WTC11 (cell line): ENCODE data around the gene HTATIP2. TPM values are rescaled to one million over a fixed set of nuclear protein-coding genes. Genes with fewer than 3 reads are reported as not detected.

Source experiments
- ATAC-seq: fragments of 200-7000 bp; cut with Tn5 transposase; 2 replicates; pipeline ENCODE4 v1.10.0; 2021; ENCODE audit warnings: mild to moderate bottlenecking, moderate library complexity
- CTCF ChIA-PET: fragments of 300-600 bp; sonication (Branson Sonifier 250); formaldehyde crosslinking; loops from one replicate; lab custom pipeline; 2021; ENCODE audit warnings: antibody characterized with exemption; lab: Charles Lee
- POLR2A ChIA-PET: fragments of 350-600 bp; sonication (Branson Sonifier 250); formaldehyde crosslinking; loops from one replicate; lab custom pipeline; 2021; ENCODE audit warnings: antibody characterized with exemption; lab: Charles Lee
- DNase-seq: peaks from one replicate; pipeline ENCODE4 v3.0.0; 2021; ENCODE audit warnings: low spot score
- H3K27ac Mint-ChIP-seq: 2 replicates; pipeline ENCODE4 v1.8.0; 2021; ENCODE audit warnings: mixed read lengths
- H3K27me3 Mint-ChIP-seq: 2 replicates; pipeline ENCODE4 v1.8.0; 2021; ENCODE audit warnings: low read depth, mild to moderate bottlenecking, moderate library complexity, mixed read lengths
- H3K36me3 Mint-ChIP-seq: 2 replicates; pipeline ENCODE4 v1.8.0; 2021; ENCODE audit warnings: mixed read lengths
- H3K4me1 Mint-ChIP-seq: 2 replicates; pipeline ENCODE4 v1.8.0; 2022; ENCODE audit warnings: mixed read lengths
- H3K4me3 Mint-ChIP-seq: 2 replicates; pipeline ENCODE4 v1.8.0; 2021; ENCODE audit warnings: mild to moderate bottlenecking, moderate library complexity, mixed read lengths
- H3K9me3 Mint-ChIP-seq: 2 replicates; pipeline ENCODE4 v1.8.0; 2021; ENCODE audit warnings: mixed read lengths
- ARID4B ChIP-seq: sonication (generic); formaldehyde crosslinking; IDR thresholded peaks from 2 replicates; pipeline ENCODE4 v1.8.0; 2023; ENCODE audit warnings: missing genetic modification reagents, mild to moderate bottlenecking, borderline replicate concordance
- ATF2 ChIP-seq: sonication (generic); formaldehyde crosslinking; IDR thresholded peaks from 2 replicates; pipeline ENCODE4 v1.8.1; 2022; ENCODE audit warnings: low read depth, missing genetic modification reagents, borderline replicate concordance
- ATF3 ChIP-seq: sonication (generic); formaldehyde crosslinking; conservative IDR thresholded peaks from 2 replicates; pipeline ENCODE4 v1.8.1; 2022; ENCODE audit warnings: mild to moderate bottlenecking, missing genetic modification reagents
- CBFB ChIP-seq: sonication (generic); formaldehyde crosslinking; IDR thresholded peaks from 2 replicates; pipeline ENCODE4 v1.8.1; 2022; ENCODE audit warnings: mild to moderate bottlenecking, low read depth, missing genetic modification reagents
- CREB1 ChIP-seq: sonication (generic); formaldehyde crosslinking; IDR thresholded peaks from 2 replicates; pipeline ENCODE4 v1.8.0; 2023; ENCODE audit warnings: mild to moderate bottlenecking, missing genetic modification reagents
- ELF4 ChIP-seq: sonication (generic); formaldehyde crosslinking; IDR thresholded peaks from 2 replicates; pipeline ENCODE4 v1.8.1; 2022; ENCODE audit warnings: low read depth, mild to moderate bottlenecking, moderate library complexity, missing genetic modification reagents
- EMX1 ChIP-seq: fragments of 250-450 bp; sonication (Bioruptor Pico); IDR thresholded peaks from 2 replicates; pipeline ENCODE4 v1.8.0; 2021; ENCODE audit warnings: mild to moderate bottlenecking
- FOXK1 ChIP-seq: sonication (generic); formaldehyde crosslinking; IDR thresholded peaks from 2 replicates; pipeline ENCODE4 v1.8.0; 2022; ENCODE audit warnings: mild to moderate bottlenecking, moderate library complexity, missing genetic modification reagents
- GABPB1 ChIP-seq: sonication (generic); formaldehyde crosslinking; IDR thresholded peaks from 2 replicates; pipeline ENCODE4 v1.8.1; 2023; ENCODE audit warnings: mild to moderate bottlenecking, missing genetic modification reagents
- GTF2I ChIP-seq: fragments of 250-450 bp; sonication (Bioruptor Pico); conservative IDR thresholded peaks from 2 replicates; pipeline ENCODE4 v1.4.0; 2021; ENCODE audit warnings: mild to moderate bottlenecking
- JAZF1 ChIP-seq: fragments of 250-450 bp; sonication (Bioruptor Pico); IDR thresholded peaks from 2 replicates; pipeline ENCODE4 v1.9.0; 2021; ENCODE audit warnings: moderate library complexity, mild to moderate bottlenecking, inconsistent platforms
- KAT7 ChIP-seq: sonication (generic); formaldehyde crosslinking; IDR thresholded peaks from 2 replicates; pipeline ENCODE4 v1.8.1; 2023; ENCODE audit warnings: missing genetic modification reagents, mild to moderate bottlenecking, borderline replicate concordance
- PRRX2 ChIP-seq: fragments of 250-450 bp; sonication (Bioruptor Pico); IDR thresholded peaks from 2 replicates; pipeline ENCODE4 v1.8.0; 2021; ENCODE audit warnings: mild to moderate bottlenecking
- SP1 ChIP-seq: sonication (generic); formaldehyde crosslinking; conservative IDR thresholded peaks from 2 replicates; pipeline ENCODE4 v1.8.1; 2022; ENCODE audit warnings: missing genetic modification reagents
- ZMAT4 ChIP-seq: fragments of 250-450 bp; sonication (Bioruptor Pico); IDR thresholded peaks from 2 replicates; pipeline ENCODE4 v1.9.0; 2021; ENCODE audit warnings: mild to moderate bottlenecking
- ZNF416 ChIP-seq: fragments of 250-450 bp; sonication (Bioruptor Pico); IDR thresholded peaks from 2 replicates; pipeline ENCODE4 v1.9.0; 2021; ENCODE audit warnings: mild to moderate bottlenecking, inconsistent platforms
- total RNA-seq: library from RNA; stranded (reverse); gene quantifications from 3 replicates; pipeline ENCODE4 v1.2.3, GENCODE V29; 2021
- TF ChIP-seq, protein P1 (sequence below): sonication (generic); formaldehyde crosslinking; IDR thresholded peaks from 2 replicates; pipeline ENCODE4 v1.8.1; 2023; ENCODE audit warnings: mild to moderate bottlenecking, missing genetic modification reagents, moderate library complexity
- TF ChIP-seq, protein P2 (sequence below): sonication (generic); formaldehyde crosslinking; IDR thresholded peaks from 2 replicates; pipeline ENCODE4 v1.8.0; 2023; ENCODE audit warnings: missing genetic modification reagents
- TF ChIP-seq, protein P3 (sequence below): sonication (generic); formaldehyde crosslinking; IDR thresholded peaks from 2 replicates; pipeline ENCODE4 v1.8.1; 2022; ENCODE audit warnings: low read depth, mild to moderate bottlenecking, moderate library complexity, missing genetic modification reagents, borderline replicate concordance
- TF ChIP-seq, protein P4 (sequence below): sonication (generic); formaldehyde crosslinking; IDR thresholded peaks from 2 replicates; pipeline ENCODE4 v1.8.1; 2022; ENCODE audit warnings: missing genetic modification reagents, borderline replicate concordance
- TF ChIP-seq, protein P5 (sequence below): sonication (generic); formaldehyde crosslinking; IDR thresholded peaks from 2 replicates; pipeline ENCODE4 v1.8.0; 2022; ENCODE audit warnings: mild to moderate bottlenecking, missing genetic modification reagents

Gene HTATIP2
- total RNA-seq, 1 experiment from 2014 or later: 32.7 TPM

DNA sequence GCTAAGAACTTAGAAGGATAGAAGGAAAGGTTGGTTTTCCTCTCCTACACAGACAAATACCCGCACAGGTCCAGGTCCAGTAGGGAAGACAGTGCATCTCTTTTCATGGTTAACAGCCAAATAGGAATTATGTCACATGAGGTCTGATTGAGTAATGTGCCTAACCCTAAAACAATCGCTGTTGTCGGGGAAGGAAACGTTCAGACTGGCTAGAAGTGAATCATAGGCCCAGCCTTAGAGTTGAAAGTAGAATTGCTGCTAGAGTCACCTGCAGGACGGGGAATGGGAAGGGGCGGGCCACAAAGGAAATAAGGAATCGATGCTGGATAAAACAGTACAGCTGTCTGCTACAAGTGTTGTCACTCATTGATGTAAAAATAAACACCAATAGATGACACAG, 12.4 kb upstream of the HTATIP2 start:
- no peaks in the 10 kb centered on the region for H3K9me3 Mint-ChIP-seq
- H3K27me3 Mint-ChIP-seq: peaks cover 18% of the 10 kb centered on the region
- H3K36me3 Mint-ChIP-seq: no peaks in the 10 kb centered on the region
- ATAC-seq (no peak), DNase-seq (no peak)
- POLR2A ChIA-PET: no interaction called here
- H3K4me1 Mint-ChIP-seq: 0 out of 2 replicates have a peak, but pooled peaks cover 4% of the 10 kb centered on the region
- H3K27ac Mint-ChIP-seq: no peak overlapping the region
- no peak for TF ChIP-seq EMX1 (CRISPR knock-in tag)
- TF ChIP-seq, protein P1, sequence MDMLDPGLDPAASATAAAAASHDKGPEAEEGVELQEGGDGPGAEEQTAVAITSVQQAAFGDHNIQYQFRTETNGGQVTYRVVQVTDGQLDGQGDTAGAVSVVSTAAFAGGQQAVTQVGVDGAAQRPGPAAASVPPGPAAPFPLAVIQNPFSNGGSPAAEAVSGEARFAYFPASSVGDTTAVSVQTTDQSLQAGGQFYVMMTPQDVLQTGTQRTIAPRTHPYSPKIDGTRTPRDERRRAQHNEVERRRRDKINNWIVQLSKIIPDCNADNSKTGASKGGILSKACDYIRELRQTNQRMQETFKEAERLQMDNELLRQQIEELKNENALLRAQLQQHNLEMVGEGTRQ: no peak
- no peak for TF ChIP-seq PRRX2 (CRISPR knock-in tag)
- TF ChIP-seq KAT7 (CRISPR knock-in tag): no peak
- TF ChIP-seq, protein P2, sequence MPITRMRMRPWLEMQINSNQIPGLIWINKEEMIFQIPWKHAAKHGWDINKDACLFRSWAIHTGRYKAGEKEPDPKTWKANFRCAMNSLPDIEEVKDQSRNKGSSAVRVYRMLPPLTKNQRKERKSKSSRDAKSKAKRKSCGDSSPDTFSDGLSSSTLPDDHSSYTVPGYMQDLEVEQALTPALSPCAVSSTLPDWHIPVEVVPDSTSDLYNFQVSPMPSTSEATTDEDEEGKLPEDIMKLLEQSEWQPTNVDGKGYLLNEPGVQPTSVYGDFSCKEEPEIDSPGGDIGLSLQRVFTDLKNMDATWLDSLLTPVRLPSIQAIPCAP (CRISPR knock-in tag): no peak
- TF ChIP-seq, protein P3, sequence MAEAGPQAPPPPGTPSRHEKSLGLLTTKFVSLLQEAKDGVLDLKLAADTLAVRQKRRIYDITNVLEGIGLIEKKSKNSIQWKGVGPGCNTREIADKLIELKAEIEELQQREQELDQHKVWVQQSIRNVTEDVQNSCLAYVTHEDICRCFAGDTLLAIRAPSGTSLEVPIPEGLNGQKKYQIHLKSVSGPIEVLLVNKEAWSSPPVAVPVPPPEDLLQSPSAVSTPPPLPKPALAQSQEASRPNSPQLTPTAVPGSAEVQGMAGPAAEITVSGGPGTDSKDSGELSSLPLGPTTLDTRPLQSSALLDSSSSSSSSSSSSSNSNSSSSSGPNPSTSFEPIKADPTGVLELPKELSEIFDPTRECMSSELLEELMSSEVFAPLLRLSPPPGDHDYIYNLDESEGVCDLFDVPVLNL: no peak
- no peak for TF ChIP-seq SP1 (CRISPR knock-in tag)
- no peak for TF ChIP-seq ELF4 (CRISPR knock-in tag)
- no peak for TF ChIP-seq JAZF1 (CRISPR knock-in tag)
- TF ChIP-seq ATF3 (CRISPR knock-in tag): no peak
- TF ChIP-seq, protein P4, sequence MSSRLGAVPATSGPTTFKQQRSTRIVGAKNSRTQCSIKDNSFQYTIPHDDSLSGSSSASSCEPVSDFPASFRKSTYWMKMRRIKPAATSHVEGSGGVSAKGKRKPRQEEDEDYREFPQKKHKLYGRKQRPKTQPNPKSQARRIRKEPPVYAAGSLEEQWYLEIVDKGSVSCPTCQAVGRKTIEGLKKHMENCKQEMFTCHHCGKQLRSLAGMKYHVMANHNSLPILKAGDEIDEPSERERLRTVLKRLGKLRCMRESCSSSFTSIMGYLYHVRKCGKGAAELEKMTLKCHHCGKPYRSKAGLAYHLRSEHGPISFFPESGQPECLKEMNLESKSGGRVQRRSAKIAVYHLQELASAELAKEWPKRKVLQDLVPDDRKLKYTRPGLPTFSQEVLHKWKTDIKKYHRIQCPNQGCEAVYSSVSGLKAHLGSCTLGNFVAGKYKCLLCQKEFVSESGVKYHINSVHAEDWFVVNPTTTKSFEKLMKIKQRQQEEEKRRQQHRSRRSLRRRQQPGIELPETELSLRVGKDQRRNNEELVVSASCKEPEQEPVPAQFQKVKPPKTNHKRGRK (CRISPR knock-in tag): no peak
- TF ChIP-seq CREB1 (CRISPR knock-in tag): no peak
- TF ChIP-seq, protein P5, sequence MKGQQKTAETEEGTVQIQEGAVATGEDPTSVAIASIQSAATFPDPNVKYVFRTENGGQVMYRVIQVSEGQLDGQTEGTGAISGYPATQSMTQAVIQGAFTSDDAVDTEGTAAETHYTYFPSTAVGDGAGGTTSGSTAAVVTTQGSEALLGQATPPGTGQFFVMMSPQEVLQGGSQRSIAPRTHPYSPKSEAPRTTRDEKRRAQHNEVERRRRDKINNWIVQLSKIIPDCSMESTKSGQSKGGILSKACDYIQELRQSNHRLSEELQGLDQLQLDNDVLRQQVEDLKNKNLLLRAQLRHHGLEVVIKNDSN (CRISPR knock-in tag): no peak
- no peak overlapping the region for H3K4me3 Mint-ChIP-seq
- CTCF ChIA-PET: interaction anchor here (2.5 to 5.3 kb wide), 3 partner anchors 9 to 223 kb away, joined by 7 to 55 read pairs (median 28); no protein-coding TSS in a partner anchor

DNA sequence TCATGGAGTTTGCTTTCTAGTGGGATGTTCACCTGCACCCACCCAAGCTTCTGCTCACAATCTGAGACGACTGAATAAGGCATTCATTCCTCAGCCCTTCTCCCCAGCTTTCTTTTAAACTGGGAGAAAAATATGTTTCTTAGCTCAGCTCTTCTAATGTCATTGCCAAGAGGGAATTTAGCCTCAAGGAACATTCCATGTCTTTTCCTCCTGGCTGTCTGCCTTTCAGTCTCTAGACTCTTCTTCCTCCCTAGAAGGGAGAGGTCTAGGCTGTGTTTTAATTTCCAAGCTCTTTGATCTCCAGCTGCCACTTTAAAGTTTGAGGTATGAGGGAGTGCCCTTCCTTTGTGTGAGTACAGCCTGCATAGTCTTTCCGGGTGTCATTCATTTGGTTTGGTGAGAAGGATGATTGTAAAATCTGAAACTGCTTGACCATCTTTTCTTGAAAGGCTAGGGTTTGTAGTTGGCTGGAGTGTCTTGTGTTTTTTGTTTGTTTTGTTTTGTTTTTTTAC, 11.7 kb upstream of the HTATIP2 start:
- H3K27me3 Mint-ChIP-seq: peaks cover 19% of the 10 kb centered on the region
- no peaks in the 10 kb centered on the region for H3K9me3 Mint-ChIP-seq
- H3K36me3 Mint-ChIP-seq: no peaks in the 10 kb centered on the region
- CTCF ChIA-PET: interaction anchor here (0.9 to 5.3 kb wide), 6 partner anchors 9 to 224 kb away, joined by 3 to 55 read pairs (median 18); no protein-coding TSS in a partner anchor
- no peak overlapping the region for H3K27ac Mint-ChIP-seq
- 0 out of 2 replicates have a peak, but pooled peaks cover 4% of the 10 kb centered on the region for H3K4me1 Mint-ChIP-seq
- no peak overlapping the region for H3K4me3 Mint-ChIP-seq
- TF ChIP-seq GTF2I (CRISPR knock-in tag) (no peak), ATF2 (CRISPR knock-in tag) (no peak), FOXK1 (no peak), ARID4B (CRISPR knock-in tag) (no peak), CBFB (CRISPR knock-in tag) (no peak), ZNF416 (no peak), ZMAT4 (CRISPR knock-in tag) (no peak), GABPB1 (CRISPR knock-in tag) (no peak)
- ATAC-seq (no peak), DNase-seq (no peak)
- POLR2A ChIA-PET: no interaction called here
